Fibroblast of skin of right quadriceps (primary cell): Measurements from ENCODE around the gene RAB39B.
"Not testable (repeated sequence)": the region's sequence is repeated elsewhere in the genome, so short reads cannot be mapped to it uniquely, and the experiment has no call there.

Experiments used
- DNase-seq: peaks from one replicate; pipeline ENCODE4 v3.0.0-alpha.2; 2013

Gene RAB39B, protein sequence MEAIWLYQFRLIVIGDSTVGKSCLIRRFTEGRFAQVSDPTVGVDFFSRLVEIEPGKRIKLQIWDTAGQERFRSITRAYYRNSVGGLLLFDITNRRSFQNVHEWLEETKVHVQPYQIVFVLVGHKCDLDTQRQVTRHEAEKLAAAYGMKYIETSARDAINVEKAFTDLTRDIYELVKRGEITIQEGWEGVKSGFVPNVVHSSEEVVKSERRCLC

DNA sequence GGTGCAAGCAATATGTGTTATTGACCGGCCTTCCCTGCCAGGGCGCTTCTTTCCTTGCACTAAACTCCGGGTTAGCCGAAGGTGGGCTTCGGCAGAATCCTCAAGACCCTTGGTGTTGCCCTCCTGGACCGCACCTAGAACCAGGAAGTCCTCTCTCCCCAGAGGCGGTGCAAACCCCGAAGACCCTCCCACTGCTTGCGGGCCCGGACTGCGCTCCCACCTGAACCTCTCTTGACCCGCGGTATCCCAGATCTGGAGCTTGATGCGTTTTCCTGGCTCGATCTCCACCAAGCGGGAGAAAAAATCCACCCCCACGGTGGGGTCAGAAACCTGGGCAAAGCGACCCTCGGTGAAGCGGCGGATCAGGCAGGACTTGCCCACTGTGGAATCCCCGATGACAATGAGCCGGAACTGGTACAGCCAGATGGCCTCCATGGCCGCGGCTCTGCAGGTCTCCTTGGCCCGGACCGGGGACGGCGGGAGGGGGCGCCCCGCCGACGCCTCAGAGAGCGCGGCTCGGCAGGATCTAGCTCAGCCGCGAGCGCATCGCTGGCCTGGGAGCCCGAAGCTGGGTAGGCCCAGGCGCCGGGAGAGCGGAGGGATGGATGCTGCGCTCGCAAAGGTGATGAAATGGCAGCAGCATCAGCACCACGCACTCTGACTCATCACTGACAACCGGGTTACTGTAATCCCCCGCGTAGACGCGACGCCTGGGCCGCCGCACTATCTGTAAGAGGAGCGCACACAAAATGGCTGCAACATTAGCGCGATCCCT is at the start of gene RAB39B:
RAB39B (minus strand) TSS at position 638 of the 775 bp plus-strand sequence; CDS start at position 435, 203 bp downstream.
- DNase-seq: peak; percentile 68

DNA sequence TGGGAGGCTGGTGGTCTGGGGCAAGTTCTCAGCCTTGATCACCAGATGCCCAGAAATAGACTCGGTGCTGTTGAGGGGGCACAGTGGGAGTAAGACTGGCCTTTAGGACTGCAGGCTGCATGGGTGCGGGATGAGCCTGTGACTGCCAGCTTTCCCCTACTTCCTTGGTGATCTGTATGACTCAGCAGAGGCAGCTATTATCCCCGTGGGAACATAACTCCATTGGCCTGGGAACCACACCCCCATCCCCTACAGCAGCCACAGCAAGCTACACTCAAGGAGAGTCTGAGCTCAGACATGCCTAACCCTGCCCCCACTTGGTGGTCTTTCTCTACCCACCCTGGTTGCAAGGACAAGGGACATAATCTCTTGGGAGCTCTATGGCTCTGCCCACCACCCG is 49.5 kb upstream of the RAB39B start:
- DNase-seq: no peak

DNA sequence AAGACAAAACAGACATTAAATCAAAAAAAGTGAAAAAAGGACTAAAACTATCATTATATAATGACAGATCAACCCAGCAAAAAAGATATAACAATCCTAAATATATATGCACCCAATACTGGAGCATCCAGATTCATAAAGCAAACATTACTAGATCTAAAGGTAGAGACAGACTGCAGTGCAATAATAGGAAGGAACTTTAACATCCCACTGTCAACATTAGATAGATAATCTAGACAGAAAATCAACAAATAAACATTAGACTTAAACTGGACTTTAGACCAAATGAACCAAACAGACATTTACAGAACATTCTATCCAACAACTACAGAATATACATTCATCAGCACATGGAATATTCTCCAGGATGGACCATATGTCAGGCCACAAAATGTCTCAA is 29.5 kb upstream of the RAB39B start:
- no peak for DNase-seq

DNA sequence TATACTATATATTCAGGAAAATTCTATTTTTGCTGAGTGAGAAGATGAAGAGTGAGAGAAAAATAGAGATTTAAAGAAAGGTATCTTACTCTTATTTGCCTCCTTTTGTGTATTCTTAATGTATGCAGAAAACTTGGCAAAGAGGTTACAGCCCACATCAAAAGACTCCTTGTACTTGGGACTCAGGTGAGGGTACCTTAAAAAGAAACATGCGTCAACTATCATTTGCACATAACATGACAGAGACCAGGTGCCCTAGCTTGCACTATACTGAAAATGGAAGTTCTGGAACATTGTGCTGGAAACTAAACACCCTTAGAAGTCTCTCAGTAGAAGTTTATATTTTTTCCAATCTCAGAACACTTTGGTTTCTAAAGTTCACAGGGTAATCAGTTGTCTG is 15.6 kb upstream of the RAB39B start:
- no peak for DNase-seq

DNA sequence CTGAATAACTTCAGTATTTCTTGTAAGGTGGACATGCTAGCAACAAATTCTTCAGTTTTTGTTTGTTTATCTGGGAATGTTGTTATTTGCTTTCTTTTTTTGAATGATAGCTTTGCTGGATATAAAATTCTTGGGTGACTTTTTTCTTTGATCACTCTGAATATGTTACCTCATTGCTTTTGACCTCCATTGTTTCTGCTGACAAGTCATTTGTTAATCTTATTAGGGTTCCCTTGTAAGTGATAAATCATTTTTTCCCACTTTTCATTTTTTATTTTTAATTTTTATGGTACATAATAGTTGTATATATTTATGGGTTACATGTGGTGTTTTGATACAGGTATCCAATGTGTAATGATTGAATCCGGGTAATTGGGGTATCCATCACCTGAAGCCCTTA is 6.7 kb upstream of the RAB39B start:
- DNase-seq: no peak

DNA sequence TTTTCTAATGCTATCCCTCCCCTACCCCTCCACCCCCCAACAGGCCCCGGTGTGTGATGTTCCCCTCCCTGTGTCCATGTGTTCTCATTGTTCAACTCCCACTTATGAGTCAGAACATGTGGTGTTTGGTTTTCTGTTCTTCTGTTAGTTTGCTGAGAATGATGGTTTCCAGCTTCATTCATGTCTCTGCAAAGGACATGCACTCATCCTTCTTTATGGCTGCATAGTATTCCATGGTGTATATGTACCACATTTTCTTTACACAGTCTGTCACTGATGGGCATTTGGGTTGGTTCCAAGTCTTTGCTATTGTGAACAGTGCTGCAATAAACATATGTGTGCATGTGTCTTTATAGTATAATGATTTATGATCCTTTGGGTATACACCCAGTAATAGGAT is 3.7 kb upstream of the RAB39B start:
- DNase-seq: not testable (repeated sequence)

DNA sequence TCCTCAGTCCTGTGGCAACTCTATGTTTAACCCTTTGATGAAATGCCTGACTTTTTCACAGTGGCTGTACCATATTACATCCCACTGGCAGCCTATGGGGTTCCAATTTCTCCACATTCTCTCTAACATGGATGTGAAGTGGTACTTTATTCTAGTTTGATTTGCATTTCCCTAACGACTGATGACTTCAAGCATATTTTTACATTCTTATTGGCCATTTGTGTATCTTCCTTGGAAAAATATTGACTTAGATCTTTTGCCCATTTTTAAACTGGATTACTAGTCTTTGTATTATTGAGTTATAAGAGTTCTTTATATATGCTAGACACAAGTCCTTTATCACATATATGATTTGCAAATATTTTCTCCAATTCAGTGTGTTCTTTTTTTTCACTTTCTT is 2.1 kb upstream of the RAB39B start:
- DNase-seq: no peak

DNA sequence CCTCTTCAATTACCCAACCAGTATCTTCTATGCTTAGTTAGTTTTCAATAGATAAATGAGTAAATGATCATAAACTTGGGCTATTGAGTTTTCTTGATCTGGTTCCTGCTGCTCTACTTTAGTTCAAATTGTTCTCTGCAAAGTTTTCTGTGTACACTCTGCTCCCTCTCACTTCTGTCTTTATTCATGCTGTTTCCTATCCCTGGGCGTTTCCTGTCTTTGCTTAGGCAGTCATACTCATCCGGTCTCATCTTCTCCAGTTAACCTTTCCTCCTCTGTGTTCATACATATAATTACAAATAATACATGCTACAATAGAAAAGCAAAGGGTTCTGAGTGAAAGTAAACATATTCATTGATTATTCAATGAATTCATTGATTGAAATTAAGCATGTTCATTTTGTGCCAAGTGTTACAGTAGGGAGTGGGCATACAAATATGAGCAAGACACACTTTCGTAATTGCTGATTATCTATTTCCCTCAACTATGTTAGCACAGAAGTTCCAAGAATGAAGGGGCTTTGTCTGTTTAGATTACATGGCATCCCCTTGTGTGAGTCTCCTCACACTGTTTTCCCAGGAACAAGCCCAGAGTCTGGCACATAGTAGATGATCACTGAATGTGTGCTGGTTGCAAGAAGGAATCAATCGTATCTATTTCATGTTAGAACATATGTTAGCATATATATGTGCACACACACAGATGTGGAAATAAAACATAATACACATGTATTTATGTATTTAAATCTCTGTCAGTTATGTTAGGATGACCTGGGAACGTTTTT is 1.1 kb downstream of the RAB39B start:
- DNase-seq: no peak

DNA sequence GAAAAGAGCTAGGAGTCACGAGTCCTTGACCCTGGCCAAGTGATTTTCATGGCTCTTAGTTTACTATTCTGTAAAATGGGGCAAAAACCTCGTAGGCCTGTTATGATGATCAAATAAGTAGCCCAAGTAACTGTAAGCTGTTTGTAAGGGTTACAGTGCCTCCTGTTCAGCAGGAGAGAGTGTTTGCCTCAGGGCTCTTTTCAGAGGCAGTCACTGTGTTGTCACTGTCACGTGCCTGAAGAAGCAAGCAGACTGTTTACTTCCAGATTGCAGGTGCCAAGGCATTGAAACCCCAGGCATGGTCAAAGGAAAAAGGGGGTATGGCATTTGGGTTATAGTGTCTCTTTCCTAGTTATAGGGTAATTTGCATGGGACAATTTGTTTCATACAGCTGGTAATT is 4.5 kb downstream of the RAB39B start:
- DNase-seq: no peak

DNA sequence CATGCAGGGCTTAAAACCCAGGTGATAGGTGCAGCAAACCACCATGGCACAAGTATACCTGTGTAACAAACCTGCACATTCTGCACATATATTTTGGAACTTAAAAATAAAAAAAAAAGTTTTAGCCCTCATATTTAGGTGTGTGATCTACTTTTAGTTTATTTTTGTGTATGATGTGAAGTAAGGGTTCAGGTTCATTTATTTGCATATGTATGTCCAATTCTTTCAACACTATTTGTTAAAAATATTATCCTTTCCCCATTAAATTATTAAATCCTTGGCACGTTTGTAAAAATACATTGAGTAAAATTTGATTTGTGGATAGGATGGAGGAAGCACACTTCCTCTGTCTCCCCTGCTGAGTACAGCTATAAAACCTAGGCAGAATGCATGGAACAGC is 12.9 kb downstream of the RAB39B start:
- no peak for DNase-seq

DNA sequence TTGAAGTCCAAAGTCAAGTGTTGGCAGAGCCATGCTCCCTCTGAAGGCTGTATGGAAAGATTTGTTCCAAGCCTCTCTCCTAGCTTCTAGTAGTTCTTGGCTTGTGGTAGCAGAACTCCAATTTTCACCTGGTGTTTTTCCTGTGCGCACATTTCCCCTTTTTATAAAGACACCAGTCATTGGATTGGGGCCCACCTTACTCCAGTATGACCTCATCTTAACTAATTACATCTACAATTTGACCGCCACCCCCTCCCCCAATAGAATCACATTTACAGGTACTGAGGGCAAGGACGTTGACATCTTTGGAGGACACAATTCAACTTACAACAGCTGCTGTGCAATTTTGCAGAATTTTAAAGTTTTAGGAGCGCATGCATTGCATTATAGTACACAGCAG is 16.8 kb downstream of the RAB39B start:
- no peak for DNase-seq

DNA sequence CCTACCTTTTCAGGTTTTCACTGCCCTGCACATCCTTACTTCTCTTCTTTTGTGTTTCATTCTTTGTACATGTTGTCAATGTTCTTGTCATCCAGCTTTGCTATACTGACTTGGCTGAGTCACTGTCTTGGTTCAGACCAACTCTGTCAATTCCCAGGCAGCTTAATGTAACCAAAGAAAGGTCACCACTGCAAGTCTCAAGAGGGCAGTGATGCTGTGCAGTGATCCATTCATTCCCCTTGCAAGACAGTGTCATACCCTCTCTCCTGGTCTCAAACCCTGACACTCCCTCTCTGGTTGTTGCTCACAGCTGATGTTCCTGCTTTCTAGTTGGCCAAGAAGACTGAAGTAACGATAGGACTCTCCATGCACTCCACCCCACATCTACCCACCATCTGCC is 17.5 kb downstream of the RAB39B start:
- DNase-seq: no peak

DNA sequence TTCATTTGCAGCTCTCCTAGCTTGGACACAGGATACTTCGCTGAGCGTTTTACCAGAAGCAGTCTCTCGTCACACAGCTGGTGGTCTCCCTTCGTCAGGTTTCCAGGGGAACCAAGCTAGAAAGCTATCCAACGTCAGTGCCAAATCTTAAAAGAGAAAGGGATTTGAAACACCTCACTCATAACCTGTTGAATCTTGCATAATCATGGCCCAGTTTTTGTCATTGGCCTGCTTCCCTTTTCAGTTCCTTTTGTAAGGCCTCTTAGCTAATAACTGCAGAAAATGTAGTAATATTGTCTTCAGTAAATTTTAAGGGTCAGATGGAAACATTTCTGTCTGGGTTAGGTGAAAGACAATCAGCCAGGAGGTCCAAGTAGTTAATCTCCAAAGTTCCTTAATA is 22.0 kb downstream of the RAB39B start:
- DNase-seq: no peak

DNA sequence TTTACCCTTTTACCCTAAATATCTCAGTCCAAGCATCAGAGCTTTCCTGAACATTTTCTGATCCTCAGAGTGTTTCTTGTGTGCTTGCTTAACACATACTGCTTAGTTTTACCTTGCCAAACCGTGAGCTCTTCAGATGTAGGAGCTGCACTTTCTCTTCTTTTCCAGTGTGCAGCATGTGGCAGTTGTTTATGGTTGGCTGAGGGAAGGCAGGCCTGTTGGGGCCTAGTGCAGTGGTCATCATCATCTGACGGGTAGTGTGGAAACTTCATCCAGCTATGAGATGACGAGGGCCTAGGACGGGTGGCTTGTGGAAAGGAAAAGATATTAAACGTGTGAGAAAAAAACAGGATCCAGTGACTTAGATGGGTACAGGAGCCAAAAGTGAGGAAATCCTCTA is 26.6 kb downstream of the RAB39B start:
- no peak for DNase-seq

DNA sequence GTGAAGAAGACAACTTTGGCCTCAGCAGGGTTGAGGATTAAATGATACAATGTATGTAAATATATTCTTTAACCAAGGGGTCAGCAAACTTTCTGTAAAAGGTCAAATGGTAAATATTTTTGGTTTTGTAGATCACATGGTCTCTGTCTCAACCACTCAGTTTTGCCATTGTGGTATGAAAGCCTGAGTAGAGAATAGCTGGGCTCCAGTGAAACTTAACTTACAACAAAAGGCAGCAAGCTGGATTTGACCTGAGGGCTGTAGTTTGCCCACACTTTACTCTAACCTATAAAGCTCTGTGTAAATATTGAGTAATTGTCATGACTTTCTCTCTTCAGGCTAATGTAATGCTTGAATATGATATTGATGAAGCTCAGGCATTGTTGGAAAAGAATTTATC is 28.4 kb downstream of the RAB39B start:
- no peak for DNase-seq

DNA sequence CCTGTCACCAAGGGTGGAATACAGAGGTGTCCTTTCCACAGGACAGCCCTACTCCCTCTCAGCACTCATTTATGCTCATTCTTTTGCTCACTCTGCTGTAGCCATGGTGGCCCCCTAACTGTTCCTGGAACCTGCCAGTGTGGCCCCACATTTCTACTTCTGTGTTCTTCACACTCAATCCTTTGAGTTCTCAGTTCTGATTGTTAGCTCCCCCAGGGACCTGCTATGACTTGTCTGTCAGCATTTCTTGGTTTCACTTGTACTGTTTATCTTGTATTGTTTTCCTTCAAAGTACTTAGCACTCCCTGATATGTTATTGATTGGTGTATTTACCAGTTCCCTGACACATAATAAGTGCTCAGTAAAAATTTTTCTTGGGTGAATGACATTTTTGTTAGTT is 33.1 kb downstream of the RAB39B start:
- no peak for DNase-seq

DNA sequence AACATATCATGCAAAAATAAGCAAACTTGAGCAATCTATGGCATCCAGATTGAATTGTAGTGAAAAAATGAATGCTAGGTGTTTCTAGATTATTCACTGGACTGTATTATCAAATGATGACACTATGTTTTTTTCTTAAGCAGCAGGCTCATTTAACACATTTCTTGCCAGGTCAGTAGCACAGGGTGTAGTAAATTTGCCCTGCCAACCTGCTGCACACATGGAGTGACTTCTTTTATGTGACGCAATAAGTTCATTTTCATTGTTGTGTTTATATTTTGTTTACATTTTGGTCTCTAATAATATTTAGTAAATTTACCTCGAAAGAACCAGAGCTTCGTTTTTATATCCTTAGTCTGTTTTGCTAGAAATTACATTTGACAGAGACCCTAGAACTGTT is 38.5 kb downstream of the RAB39B start:
- no peak for DNase-seq

DNA sequence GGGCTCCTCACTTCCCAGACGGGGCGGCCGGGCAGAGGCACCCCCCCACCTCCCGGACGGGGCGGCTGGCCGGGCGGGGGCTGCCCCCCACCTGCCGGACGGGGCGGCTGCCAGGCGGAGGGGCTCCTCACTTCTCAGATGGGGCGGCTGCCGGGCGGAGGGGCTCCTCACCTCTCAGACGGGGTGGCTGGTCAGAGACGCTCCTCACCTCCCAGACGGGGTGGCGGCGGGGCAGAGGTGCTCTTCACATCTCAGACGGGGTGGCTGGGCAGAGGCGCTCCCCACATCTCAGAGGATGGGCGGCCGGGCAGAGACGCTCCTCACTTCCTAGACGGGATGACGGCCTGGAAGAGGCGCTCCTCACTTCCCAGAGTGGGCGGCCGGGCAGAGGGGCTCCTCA is 40.5 kb downstream of the RAB39B start:
- DNase-seq: not testable (repeated sequence)

DNA sequence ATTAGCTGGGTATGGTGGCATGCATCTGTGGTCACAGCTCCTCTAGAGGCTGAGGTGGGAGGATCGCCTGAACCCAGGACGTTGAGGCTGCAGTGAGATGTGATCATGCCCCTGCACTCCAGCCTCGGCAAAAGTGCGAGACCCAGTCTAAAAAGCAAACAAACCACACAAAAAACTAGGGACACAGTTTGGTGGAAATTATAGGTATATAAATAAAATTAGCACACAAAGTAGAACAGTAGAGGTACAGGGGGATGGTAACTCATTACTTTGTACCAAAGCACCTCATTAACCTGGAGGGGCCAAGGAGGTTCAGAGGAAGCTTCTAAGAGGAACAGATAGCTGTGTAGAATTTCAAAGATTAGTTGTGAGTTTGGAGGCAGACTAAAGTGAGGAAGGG is 42.9 kb downstream of the RAB39B start:
- DNase-seq: no peak

DNA sequence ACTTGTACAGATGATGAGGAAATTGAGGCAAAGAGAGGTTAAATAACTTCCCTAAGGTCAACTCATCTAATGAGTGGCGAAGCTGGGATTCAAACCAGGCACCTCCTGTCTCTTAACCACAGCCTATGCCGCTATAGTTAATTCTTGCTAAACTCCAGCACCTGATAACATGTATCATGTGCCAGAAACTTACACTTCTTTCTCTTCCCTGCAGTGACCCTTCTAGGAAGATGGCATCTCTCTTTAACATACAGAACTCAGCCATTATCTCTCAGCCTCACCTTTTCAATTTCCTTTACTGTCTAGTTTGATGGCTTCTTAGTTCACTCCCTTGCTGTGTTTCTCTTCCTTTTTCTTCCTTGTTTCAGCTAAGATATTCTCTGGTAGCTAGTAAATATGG is 45.5 kb downstream of the RAB39B start:
- no peak for DNase-seq

DNA sequence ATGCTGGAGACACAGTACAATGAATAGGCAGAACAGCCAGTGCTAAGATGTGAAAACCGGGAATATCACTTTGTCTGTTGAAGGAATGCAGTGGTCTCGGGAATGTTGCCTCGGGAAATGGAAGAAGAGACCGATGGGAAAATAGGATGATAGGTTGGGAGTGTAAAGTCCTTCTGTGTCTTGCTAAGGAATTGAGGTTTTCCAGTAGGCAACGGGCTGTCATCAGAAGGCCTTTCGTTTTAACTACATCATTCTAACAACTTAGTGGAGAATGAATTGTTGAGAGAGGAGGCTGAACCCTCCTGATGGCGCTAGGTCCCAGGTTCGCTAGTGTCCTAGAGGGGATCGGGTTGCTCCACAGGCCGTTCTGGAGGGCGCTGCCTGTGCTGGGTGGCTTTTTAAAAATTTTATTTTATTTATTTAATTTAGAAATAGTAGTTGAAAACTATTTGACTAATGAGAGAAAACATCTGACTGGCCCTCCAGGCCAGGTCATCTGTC is 47.3 kb downstream of the RAB39B start:
- no peak for DNase-seq

DNA sequence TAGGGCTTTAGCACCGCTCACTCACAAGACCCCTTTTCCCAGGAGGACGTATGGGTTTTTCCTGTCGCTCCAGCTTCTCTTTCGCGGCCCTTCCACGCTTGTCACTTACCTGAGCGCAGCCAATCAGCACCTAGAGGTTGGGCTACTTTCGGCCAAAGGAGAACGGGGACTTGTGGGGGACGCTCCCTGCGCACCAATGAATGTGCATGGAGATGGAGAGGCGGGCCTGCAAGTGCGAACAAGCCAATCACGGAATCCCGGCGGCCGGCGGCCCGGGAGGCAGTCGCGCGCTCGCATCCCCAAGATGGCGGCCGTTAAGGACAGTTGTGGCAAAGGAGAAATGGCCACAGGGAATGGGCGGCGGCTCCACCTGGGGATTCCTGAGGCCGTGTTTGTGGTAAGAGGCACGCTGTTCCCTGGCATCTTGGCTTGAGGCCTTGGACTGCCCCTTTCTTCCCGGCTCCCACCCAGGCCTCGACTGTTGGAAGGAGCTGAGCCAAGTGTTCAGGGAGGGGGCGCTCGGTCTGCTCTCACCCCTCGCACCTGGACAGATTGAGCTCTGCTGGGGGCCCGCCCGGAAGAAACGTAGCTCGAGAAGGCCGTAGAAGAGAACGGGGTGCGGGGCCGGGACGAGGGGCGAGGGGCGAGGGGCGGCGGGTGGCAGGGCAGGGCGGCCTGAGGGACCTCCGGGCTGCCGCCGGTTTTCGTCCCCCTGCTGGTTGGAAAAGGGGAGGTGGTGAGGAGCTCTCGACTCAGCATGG is 47.9 kb downstream of the RAB39B start, which contains the start of gene VBP1:
VBP1 (plus strand) TSS at position 282 of the 761 bp plus-strand sequence; CDS start at position 305, 23 bp downstream.
- DNase-seq: peak; percentile 94
